ENCODE measurements around the gene WLS. TPM values are rescaled to one million over a fixed set of nuclear protein-coding genes. Genes with fewer than 3 reads are reported as not detected.

WLS gene
- total and polyA plus RNA-seq, 2 donors (not counting 1 experiment from before 2014, with no cell fraction given) = 0.49 TPM; not detected in 1

DNA sequence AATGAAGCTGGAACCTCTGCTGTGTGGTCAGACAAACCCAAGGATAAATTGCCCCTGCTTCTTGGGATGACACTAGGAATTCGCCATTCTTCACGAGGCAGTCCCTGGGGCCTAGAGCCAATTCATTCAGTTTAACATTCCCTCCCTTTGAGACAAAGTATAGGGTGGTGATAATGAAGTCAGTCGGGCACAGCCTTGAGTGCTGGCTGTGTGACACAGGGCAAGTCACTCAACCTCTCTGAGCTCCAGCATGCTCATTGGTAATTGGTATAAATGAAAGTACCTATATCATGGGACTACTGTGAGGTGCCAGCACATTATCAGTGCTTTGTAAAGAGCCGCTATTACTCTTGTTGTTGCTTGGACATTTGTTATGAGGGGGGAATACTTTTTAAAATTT is 117.0 kb downstream of the WLS start:
- ATAC-seq (ENCODE audit: low read depth) = no peak
- 80% methylated on average over 1 of the region's 4 CpGs for WGBS (ENCODE audit: insufficient coverage)

DNA sequence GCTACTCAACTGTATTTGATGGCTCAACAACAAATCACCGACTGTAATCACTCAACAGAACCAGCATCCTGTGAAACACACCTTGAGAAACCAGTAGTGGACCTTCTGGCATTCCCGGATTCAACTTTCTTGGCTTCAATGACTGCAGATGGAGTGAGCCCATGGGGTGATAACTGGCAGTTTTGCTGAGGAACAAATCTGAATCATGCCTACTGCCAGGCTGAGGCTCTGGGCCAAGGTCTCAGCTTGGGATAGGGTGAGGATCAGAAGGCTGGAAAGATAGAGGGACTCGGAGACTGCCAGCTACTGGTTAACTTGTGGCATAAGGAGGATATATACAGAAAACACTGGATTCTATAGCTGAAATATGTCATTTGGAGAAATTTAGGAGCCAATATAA is 118.4 kb downstream of the WLS start:
- peaks cover 5% of the 10 kb centered on the region for H3K27me3 Mint-ChIP-seq
- no peak overlapping the region for H3K4me3 ChIP-seq (ENCODE audit: control extremely low read depth in 1 of 5, extremely low read depth in 1 of 5, insufficient read depth in 1 of 5, low read depth in 2 of 5, low read length in 4 of 5)
- no peak overlapping the region for H3K27ac ChIP-seq (ENCODE audit: low read length in 2 of 2)
- no peaks in the 10 kb centered on the region for H3K9me3 Mint-ChIP-seq (ENCODE audit: insufficient read depth)
- intact Hi-C loops (cut with micrococcal nuclease) = no loop called here
- H3K4me1 ChIP-seq (ENCODE audit: control insufficient read depth in 2 of 2, insufficient read depth in 2 of 2, low read length in 2 of 2) = peaks cover 2 to 3% of the 10 kb centered on the region in 2 donors
- peaks cover 0 to 3% (median 0%) of the 10 kb centered on the region in 4 experiments for H3K27me3 ChIP-seq (replicated peaks in 1 of 4; ENCODE audit: control extremely low read depth in 1 of 4, control insufficient read depth in 3 of 4, insufficient read depth in 4 of 4, low read length in 3 of 4)
- no peak overlapping the region for H3K4me3 Mint-ChIP-seq
- H3K36me3 ChIP-seq (replicated peaks in 1 of 2; ENCODE audit: control extremely low read depth in 1 of 2, control insufficient read depth in 1 of 2, extremely low read depth in 1 of 2, insufficient read depth in 2 of 2, low read length in 1 of 2) = no peaks in the 10 kb centered on the region
- H3K9me3 ChIP-seq (ENCODE audit: control extremely low read depth in 1 of 3, control insufficient read depth in 2 of 3, insufficient read depth in 1 of 3, low read length in 2 of 3) = no peaks in the 10 kb centered on the region
- peaks cover 1% of the 10 kb centered on the region for H3K4me1 Mint-ChIP-seq
- TF ChIP-seq EZH2 (IDR thresholded peaks at IDR 0.05; ENCODE audit: borderline replicate concordance, insufficient read depth, low read depth, low read length, poor library complexity, severe bottlenecking) = no peak
- TF ChIP-seq, protein P1, sequence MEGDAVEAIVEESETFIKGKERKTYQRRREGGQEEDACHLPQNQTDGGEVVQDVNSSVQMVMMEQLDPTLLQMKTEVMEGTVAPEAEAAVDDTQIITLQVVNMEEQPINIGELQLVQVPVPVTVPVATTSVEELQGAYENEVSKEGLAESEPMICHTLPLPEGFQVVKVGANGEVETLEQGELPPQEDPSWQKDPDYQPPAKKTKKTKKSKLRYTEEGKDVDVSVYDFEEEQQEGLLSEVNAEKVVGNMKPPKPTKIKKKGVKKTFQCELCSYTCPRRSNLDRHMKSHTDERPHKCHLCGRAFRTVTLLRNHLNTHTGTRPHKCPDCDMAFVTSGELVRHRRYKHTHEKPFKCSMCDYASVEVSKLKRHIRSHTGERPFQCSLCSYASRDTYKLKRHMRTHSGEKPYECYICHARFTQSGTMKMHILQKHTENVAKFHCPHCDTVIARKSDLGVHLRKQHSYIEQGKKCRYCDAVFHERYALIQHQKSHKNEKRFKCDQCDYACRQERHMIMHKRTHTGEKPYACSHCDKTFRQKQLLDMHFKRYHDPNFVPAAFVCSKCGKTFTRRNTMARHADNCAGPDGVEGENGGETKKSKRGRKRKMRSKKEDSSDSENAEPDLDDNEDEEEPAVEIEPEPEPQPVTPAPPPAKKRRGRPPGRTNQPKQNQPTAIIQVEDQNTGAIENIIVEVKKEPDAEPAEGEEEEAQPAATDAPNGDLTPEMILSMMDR (IDR thresholded peaks at IDR 0.05) = no peak
- no peaks in the 10 kb centered on the region for H4K20me1 ChIP-seq (ENCODE audit: control insufficient read depth, insufficient read depth, low read length, poor library complexity, severe bottlenecking)
- DNase-seq = no peak
- 92% methylated on average over 2 of the region's 3 CpGs for WGBS (ENCODE audit: insufficient coverage)
- H2AFZ ChIP-seq (ENCODE audit: insufficient read depth, low read depth, low read length, poor library complexity, severe bottlenecking) = no peak overlapping the region
- ChIA-PET POLR2A (no interaction called here), CTCF (interaction anchor here (2.1 kb wide), 1 partner anchor 10 kb away, joined by 7 read pairs; no protein-coding TSS in a partner anchor)
- no peak overlapping the region for H3K4me2 ChIP-seq (replicated peaks; ENCODE audit: low read depth, low read length, poor library complexity, severe bottlenecking)
- H3K79me2 ChIP-seq (ENCODE audit: control insufficient read depth, insufficient read depth, low read length) = no peaks in the 10 kb centered on the region
- ATAC-seq (ENCODE audit: low read depth) = no peak
- no peak overlapping the region for H3K27ac Mint-ChIP-seq
- H3K9ac ChIP-seq (ENCODE audit: low read length) = no peak overlapping the region

More for the DNA sequence above, 117.0 kb downstream of the WLS start:
- Histone ChIP-seq H3K4me1 (ENCODE audit: control insufficient read depth in 2 of 2, insufficient read depth in 2 of 2, low read length in 2 of 2) (peaks cover 2 to 3% of the 10 kb centered on the region in 2 donors), H3K4me2 (replicated peaks; ENCODE audit: low read depth, low read length, poor library complexity, severe bottlenecking) (no peak overlapping the region), H3K27me3 (replicated peaks in 1 of 4; ENCODE audit: control extremely low read depth in 1 of 4, control insufficient read depth in 3 of 4, insufficient read depth in 4 of 4, low read length in 3 of 4) (peaks cover 0 to 3% (median 0%) of the 10 kb centered on the region in 4 experiments), H3K27ac (ENCODE audit: low read length in 2 of 2) (no peak overlapping the region), H4K20me1 (ENCODE audit: control insufficient read depth, insufficient read depth, low read length, poor library complexity, severe bottlenecking) (no peaks in the 10 kb centered on the region), H2AFZ (ENCODE audit: insufficient read depth, low read depth, low read length, poor library complexity, severe bottlenecking) (no peak overlapping the region), H3K9me3 (ENCODE audit: control extremely low read depth in 1 of 3, control insufficient read depth in 2 of 3, insufficient read depth in 1 of 3, low read length in 2 of 3) (no peaks in the 10 kb centered on the region), H3K9ac (ENCODE audit: low read length) (no peak overlapping the region), H3K36me3 (replicated peaks in 1 of 2; ENCODE audit: control extremely low read depth in 1 of 2, control insufficient read depth in 1 of 2, extremely low read depth in 1 of 2, insufficient read depth in 2 of 2, low read length in 1 of 2) (no peaks in the 10 kb centered on the region), H3K4me3 (ENCODE audit: control extremely low read depth in 1 of 5, extremely low read depth in 1 of 5, insufficient read depth in 1 of 5, low read depth in 2 of 5, low read length in 4 of 5) (no peak overlapping the region), H3K79me2 (ENCODE audit: control insufficient read depth, insufficient read depth, low read length) (no peaks in the 10 kb centered on the region)
- Mint-ChIP-seq H3K4me1 (peaks cover 1% of the 10 kb centered on the region), H3K27ac (no peak overlapping the region), H3K4me3 (no peak overlapping the region), H3K27me3 (peaks cover 5% of the 10 kb centered on the region), H3K9me3 (ENCODE audit: insufficient read depth) (no peaks in the 10 kb centered on the region)
- no peak for DNase-seq
- intact Hi-C loops (cut with micrococcal nuclease) = no loop called here
- TF ChIP-seq EZH2 (IDR thresholded peaks at IDR 0.05; ENCODE audit: borderline replicate concordance, insufficient read depth, low read depth, low read length, poor library complexity, severe bottlenecking) = no peak
- TF ChIP-seq, protein P1 (IDR thresholded peaks at IDR 0.05) = no peak
- POLR2A ChIA-PET = no interaction called here
- CTCF ChIA-PET = interaction anchor here (2.1 to 3.7 kb wide), 3 partner anchors 11 to 1622 kb away, joined by 7 to 68 read pairs (median 19); no protein-coding TSS in a partner anchor

Data from B cell (primary cell).